Measurements from ENCODE around the gene RASSF5.

RASSF5 gene

DNA sequence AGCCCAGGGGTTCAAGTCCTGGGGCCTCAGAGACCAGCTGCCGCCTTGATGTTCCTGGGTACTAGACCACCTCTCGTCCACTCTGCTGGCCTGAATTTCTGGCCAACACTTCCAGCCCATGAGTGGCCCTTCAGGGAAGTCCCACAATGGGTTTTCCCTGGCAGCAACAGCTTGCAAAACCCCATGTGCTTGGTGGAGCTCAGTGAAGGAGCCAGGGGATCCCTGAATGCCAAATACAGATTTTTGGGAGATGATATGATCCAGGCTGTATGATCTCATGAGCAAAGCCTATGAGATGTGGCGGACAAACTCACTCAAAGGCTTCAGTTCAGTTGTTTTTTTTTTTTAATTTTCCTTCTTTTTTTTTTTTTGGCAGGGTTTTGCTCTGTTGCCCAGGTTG, 9.6 kb upstream of the RASSF5 start:
- TF ChIP-seq GATA2 (IDR thresholded peaks at IDR 0.05; ENCODE audit: low read depth, low read length) (no peak), GATA3 (IDR thresholded peaks at IDR 0.05; ENCODE audit: low read depth, low read length) (no peak)

DNA sequence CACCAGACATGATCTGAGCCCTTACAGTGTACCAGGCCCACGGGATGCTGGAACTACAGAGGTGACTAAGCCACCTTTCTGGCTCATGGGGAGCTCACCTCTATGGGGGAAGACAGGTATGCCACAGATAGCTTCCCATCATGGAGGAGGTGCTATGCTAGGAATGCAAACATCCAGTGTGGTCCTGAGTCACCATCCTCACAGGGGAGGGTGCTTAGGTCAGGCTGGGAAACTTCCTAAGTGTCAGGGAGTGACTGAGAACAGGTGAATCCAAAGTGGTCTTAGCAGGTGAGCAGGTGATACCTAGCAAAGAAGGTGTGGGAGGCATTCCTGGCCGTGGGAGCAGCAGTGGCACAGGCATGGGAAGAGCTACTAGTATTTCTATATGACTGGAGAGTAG, 8.6 kb upstream of the RASSF5 start:
- TF ChIP-seq GATA2 (IDR thresholded peaks at IDR 0.05; ENCODE audit: low read depth, low read length): no peak
- no peak for TF ChIP-seq GATA3 (IDR thresholded peaks at IDR 0.05; ENCODE audit: low read depth, low read length)

DNA sequence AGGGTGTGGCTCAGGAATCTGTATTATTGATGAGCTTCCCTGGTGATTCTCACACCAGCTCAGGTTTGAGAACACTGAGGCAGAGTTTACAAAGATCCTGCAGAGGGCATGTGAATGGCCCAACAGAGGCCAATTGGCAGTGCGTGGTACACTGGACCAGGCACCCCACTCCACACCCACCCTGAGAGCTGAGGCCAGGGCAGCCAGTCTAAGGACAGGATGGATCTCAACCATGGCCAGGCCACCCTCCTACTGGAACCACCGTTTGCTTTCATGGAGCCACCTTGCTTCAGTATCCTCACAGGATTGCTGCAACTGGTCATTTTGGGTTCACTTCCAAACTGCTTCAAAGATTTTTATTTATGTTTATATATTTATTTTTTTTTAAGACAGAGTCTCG, 7.3 kb upstream of the RASSF5 start:
- TF ChIP-seq GATA2 (IDR thresholded peaks at IDR 0.05; ENCODE audit: low read depth, low read length) (no peak), GATA3 (IDR thresholded peaks at IDR 0.05; ENCODE audit: low read depth, low read length) (no peak)

DNA sequence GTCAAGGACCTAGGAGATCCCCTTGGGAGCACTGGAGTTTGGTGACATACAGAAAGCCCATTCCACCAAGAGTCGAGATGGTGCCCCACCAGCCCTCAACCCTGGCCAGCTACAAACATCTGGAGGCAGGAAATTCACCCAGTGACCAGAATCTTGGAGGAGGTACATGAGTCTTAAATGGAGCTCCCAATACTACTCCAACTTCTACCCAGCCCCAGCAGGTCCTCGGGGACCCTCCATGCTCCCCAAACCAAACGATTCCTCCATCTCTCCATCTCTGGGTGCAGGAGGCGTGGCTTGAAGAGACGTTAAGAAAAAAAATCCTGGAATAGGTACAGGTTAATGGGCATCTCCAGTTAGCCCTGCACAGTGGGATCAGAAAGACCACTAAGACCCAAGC, 5.5 kb upstream of the RASSF5 start:
- no peak for TF ChIP-seq GATA3 (IDR thresholded peaks at IDR 0.05; ENCODE audit: low read depth, low read length)

DNA sequence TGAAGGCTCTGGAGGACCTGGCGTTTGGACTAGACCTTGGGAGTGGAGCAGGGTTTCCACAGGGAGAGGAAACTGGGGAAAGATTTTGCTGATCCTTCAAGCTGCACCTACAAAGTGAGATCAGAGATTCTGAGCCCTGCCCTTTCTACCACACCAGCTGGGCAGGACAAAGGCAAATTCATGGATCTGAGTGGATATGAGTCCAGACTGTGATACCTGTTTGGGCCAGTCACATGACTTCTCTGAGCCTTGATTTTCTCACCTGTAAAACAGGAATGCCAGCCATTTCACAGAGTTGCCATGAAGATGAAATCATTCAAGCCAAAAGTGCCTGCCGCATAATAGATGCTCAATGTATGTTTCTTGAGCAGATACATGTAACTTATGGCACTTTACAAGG, 4.9 kb upstream of the RASSF5 start:
- TF ChIP-seq GATA2 (IDR thresholded peaks at IDR 0.05; ENCODE audit: low read depth, low read length) (no peak), GATA3 (IDR thresholded peaks at IDR 0.05; ENCODE audit: low read depth, low read length) (no peak)

DNA sequence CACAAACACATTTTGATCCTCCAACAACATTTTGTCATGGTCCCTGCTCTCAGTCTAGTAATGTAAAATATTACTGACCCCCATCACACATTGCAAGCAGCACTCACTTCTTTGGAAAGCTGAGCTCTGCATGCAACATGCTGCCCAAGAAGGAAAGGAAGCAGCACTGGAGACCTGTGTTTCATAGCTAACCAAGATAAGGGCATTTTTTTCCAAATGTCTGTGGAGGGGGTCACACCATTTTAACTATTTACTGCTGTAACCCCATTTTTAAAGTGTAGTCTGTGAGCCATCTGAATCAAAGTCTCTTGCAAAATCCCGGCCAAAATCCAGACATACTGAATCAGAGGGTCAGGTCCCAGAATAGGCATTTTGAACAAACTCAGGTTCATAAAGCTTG, 4.5 kb upstream of the RASSF5 start:
- TF ChIP-seq GATA3 (IDR thresholded peaks at IDR 0.05; ENCODE audit: low read depth, low read length) (no peak), GATA2 (IDR thresholded peaks at IDR 0.05; ENCODE audit: low read depth, low read length) (no peak)

DNA sequence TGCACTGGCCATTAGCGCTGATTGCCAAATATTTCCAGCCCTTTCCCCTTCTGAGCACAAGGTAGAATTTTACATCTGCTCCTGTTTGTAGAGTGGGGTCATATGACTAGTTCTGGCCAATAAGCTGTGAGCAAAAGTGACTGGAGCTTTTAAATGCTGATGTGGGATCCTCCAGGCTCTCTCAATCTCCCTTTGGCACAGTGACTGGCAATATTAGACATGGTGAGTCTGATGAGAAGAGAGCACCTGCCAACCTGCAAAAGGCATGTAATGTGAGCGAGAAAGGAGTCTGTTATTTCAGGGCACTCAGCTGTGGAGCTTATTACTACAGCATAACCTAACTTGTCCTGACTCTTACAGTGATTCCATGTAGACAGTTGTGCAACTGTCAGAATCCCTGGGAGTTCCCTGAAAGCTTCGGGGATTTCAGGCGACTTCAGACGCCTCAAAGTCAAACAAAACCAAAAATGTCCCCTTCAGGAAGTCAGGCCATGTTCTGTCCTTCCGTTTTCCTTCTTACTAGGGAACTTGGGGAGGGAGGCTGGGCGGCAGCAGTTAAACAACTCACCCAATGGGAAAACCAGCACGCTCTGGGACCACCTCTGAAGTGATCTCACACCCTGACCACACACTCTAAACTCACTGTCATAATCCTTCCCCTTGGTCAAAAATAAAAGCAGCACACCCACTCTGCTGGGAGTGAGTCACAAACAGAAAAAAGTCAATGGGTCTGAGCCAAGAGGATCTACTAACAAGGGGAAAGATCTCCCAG, 3.6 kb upstream of the RASSF5 start:
- no peak for TF ChIP-seq GATA3 (IDR thresholded peaks at IDR 0.05; ENCODE audit: low read depth, low read length)
- no peak for TF ChIP-seq GATA2 (IDR thresholded peaks at IDR 0.05; ENCODE audit: low read depth, low read length)

DNA sequence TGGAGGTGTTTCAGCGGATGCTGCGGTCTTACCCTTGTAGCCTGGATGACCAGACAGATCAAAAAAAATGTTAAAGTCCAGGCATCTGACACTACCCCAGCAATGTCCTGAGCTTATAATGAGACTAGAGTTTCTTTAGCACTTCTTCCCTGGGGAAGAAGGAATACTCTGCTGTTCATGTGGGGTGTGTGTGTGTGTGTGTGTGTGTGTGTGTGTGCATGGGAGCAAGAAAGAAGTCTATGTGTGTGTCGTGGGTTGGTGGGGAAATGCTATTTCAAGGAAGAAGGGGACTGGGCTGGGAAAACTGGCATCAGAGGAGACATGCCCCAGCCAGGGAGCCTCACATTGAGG, 3.0 kb upstream of the RASSF5 start:
- TF ChIP-seq GATA2 (IDR thresholded peaks at IDR 0.05; ENCODE audit: low read depth, low read length) (no peak), GATA3 (IDR thresholded peaks at IDR 0.05; ENCODE audit: low read depth, low read length) (no peak)

DNA sequence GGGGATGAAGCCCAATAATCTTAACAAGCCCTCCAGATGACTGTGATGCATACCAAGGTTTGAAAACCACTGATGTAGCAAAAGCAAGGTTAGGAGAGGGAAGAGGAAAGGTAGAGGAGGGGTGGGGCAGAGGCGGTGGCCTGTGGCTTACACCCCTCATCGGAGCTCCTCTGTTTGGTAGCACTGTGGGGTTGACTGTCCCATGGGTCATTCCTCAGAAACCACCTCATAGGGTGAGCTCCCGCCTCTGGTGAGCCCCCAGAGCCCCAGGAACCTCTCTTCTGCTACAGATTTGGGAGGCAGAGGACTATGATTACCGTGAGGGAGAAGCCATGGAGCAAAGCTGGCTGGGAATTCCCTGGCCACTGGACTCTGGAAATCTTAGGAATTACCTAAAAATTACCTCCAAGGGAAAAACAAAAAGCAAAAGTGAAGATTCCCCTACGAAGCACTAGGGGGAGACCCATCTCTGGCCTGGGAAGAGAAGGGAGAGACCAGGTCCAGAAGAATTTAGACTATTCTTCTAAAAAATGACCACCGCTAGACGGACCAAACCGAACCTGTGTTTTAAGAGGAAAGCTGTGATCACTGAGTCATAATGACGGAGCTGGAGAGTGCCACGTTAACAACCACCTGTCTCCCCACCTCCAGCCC, 1.5 kb upstream of the RASSF5 start:
- TF ChIP-seq GATA2 (IDR thresholded peaks at IDR 0.05; ENCODE audit: low read depth, low read length): no peak
- no peak for TF ChIP-seq GATA3 (IDR thresholded peaks at IDR 0.05; ENCODE audit: low read depth, low read length)

DNA sequence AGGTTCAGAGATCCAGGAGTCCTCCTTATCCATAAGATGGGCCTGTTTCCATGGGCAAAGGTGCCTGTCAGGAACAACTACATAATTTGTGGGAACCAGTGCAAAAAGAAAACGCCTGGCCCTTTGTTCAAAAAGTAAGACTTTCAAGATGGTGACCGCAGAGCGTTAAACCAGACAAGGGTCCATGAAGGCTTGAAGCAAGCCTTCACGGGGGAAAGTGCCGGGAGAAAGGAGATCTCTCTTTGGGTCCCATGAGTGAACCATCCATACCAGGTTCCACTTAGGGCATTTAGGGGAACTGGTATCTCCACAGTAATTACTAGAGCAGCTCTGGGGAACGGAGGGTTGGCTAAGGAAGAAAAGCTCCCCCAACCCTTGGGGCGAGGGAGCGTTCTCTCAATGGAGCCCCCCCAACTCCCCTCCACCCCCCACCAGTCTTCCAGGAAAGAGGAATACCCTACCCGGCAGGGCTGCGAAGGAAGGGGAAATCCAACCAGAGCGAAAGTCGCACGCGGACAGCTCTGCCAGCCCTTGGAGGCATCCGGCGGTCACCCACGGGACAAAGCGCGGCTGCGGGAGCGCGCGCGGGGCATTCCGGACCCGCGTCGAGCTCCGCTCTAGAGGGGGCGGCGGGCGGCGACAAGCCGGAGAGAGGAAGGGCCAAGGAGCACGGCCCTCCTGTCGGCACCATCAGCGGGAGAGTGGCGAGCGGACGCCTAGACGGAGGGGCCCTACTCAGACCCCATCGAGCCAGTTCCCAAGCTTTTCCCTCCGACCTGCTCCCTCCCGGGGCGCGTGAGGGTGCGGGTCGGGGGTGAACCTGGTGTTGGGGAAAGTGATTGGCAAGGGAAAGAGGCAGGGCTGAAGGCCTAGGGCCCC, 687 bp upstream of the RASSF5 start:
- no peak for TF ChIP-seq GATA3 (IDR thresholded peaks at IDR 0.05; ENCODE audit: low read depth, low read length)
- TF ChIP-seq GATA2 (IDR thresholded peaks at IDR 0.05; ENCODE audit: low read depth, low read length): no peak

DNA sequence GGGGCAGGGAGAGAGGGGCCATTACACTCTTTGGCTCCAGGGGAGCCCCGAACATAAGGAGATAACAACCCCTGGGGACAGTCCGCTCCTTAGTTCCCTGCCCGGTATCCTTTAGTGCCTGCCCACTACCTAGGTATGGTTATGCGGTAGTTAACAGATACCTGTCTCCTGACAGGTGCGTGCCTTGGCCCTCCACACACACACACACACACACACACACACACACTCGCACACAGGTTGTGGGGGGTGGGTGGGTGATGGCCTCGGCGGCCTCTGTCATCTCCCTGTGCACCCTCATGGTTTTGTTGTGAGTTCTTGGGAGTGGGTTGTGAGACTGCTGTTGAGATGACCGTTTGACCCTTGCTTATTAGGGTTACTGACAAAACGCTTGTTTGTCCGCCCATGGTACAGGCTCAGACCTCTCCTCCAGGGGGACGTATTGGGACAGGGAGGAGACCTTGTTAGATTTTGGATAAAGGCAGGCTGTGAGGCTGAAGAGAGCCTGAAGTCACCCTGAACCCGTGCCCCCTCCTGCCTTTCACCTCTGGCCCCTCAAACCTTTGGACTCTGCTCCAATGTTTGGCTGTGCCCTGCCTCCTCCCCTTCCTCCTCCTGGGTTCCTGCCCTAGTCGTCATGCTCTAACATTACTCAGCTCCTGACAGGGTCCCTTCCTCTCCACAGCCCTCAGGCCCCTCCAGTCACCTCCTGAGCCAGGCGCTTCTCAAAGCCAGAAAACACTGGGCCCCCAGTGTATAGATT, 979 bp downstream of the RASSF5 start:
- TF ChIP-seq GATA2 (IDR thresholded peaks at IDR 0.05; ENCODE audit: low read depth, low read length): no peak
- no peak for TF ChIP-seq GATA3 (IDR thresholded peaks at IDR 0.05; ENCODE audit: low read depth, low read length)

DNA sequence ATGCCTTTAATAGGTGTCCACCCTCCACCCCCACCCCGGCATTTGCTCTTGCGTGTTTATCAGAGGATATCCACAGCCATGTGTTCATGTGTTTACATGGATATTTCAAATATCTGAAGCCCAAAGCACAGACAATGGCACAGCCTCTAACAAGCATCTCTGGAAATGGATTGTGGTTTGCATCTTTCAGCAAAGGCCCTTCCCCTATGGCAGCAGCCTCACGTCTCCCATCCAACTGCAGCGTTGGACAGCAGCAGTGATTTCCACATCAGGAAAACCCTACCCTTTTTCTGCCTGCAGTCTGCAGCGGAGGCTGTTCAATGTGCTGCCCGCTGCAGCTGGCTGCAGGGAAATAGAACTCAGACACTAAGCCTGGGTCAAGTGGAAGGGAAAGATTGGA, 1.6 kb downstream of the RASSF5 start:
- TF ChIP-seq GATA2 (IDR thresholded peaks at IDR 0.05; ENCODE audit: low read depth, low read length): no peak
- no peak for TF ChIP-seq GATA3 (IDR thresholded peaks at IDR 0.05; ENCODE audit: low read depth, low read length)

DNA sequence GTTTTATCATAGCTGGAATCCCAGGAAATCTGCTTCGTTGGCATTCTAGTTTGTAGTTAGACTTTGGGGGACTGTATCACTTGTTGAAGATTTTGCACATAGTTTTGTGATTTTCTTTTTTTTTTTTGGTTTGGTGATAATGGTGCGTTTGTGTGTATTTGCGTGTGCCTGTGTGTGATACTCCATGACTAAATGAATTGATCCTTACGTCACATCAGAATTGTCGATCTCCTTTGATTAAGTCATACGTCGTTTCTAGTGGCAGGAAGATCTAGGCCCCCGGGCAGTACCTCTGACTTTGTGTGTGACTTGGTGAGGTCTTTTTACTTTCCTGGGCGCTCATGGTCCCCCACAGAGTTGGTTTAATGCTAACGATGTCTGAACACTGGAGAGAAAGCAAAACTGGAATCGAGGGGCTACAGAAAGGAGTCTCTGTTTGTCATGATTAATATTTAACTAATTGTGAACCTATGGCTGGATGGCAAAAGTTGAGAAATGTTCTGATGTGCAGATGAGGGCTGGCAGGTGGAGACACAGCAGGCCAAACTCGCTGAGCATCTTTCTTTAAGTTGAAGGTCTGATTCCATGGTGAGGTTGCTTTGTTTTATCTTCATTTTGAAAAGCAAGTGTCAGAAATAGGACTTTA, 2.4 kb downstream of the RASSF5 start:
- TF ChIP-seq GATA2 (IDR thresholded peaks at IDR 0.05; ENCODE audit: low read depth, low read length): no peak
- no peak for TF ChIP-seq GATA3 (IDR thresholded peaks at IDR 0.05; ENCODE audit: low read depth, low read length)

Data from SH-SY5Y (cell line).